Astrocyte (in vitro differentiated cells and primary cell): ENCODE measurements around the gene DUOXA1.
"Not testable (repeated sequence)": the region's sequence is repeated elsewhere in the genome, so short reads cannot be mapped to it uniquely, and the experiment has no call there.

Source experiments
- EZH2 ChIP-seq: IDR thresholded peaks from 2 replicates; pipeline ENCODE4 v1.6.1; 2012; ENCODE audit warnings: mild to moderate bottlenecking, low read length, inconsistent platforms; ENCODE audit not compliant: insufficient read depth
- TF ChIP-seq, protein P1 (sequence below): IDR thresholded peaks from 2 replicates; pipeline ENCODE4 v1.5.1; 2011; ENCODE audit warnings: low read depth, mild to moderate bottlenecking, inconsistent platforms, low read length, moderate library complexity; ENCODE audit not compliant: insufficient read depth

DNA sequence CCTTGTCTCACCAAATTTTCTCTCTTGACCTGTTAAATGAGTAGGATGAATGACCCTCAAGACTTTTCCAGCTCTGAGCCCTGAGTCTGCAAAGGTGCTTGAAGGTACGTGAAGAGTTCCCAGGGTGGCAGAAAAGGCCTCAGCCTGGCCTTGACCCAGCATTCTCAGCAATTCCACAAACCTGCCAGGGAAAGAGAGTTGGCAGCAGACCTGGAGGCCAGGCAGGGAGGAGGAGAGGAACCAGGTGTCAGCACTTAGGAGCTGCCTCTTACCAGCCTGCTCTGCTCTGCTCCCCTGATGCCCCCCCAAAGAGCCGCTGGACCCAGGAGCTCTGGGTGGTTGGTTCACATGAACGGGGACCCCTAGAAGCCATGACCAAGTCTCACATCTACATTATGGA lies 49.1 kb downstream of the DUOXA1 start:
- TF ChIP-seq, protein P1, sequence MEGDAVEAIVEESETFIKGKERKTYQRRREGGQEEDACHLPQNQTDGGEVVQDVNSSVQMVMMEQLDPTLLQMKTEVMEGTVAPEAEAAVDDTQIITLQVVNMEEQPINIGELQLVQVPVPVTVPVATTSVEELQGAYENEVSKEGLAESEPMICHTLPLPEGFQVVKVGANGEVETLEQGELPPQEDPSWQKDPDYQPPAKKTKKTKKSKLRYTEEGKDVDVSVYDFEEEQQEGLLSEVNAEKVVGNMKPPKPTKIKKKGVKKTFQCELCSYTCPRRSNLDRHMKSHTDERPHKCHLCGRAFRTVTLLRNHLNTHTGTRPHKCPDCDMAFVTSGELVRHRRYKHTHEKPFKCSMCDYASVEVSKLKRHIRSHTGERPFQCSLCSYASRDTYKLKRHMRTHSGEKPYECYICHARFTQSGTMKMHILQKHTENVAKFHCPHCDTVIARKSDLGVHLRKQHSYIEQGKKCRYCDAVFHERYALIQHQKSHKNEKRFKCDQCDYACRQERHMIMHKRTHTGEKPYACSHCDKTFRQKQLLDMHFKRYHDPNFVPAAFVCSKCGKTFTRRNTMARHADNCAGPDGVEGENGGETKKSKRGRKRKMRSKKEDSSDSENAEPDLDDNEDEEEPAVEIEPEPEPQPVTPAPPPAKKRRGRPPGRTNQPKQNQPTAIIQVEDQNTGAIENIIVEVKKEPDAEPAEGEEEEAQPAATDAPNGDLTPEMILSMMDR: not testable (repeated sequence)
- TF ChIP-seq EZH2: not testable (repeated sequence)
